Thyroid gland (tissue), 4 donors: ENCODE results near the gene ANKRD6.

Experiments used
- POLR2A ChIP-seq, 2 donors: fragments of 450-650 bp; IDR thresholded peaks; one replicate each; pipeline ENCODE4 v1.6.1; 2017; ENCODE audit warnings: antibody characterized with exemption in 2 of 2, mild to moderate bottlenecking in 2 of 2, moderate library complexity in 1 of 2
- TF ChIP-seq, protein P1 (sequence below), 6 experiments: fragments of 200-600 bp in 3 of 6; fragments of 450-650 bp in 3 of 6; sonication (generic) in 3 of 6; IDR thresholded peaks; one replicate each; pipeline ENCODE4 v1.5.1; 2016 to 2019; ENCODE audit warnings: antibody characterized with exemption in 6 of 6, mild to moderate bottlenecking in 2 of 6, inconsistent platforms in 1 of 6, moderate library complexity in 1 of 6

GRCh38 chr6:89503641-89504040, 70.7 kb downstream of the ANKRD6 start:
- TF ChIP-seq, protein P1, sequence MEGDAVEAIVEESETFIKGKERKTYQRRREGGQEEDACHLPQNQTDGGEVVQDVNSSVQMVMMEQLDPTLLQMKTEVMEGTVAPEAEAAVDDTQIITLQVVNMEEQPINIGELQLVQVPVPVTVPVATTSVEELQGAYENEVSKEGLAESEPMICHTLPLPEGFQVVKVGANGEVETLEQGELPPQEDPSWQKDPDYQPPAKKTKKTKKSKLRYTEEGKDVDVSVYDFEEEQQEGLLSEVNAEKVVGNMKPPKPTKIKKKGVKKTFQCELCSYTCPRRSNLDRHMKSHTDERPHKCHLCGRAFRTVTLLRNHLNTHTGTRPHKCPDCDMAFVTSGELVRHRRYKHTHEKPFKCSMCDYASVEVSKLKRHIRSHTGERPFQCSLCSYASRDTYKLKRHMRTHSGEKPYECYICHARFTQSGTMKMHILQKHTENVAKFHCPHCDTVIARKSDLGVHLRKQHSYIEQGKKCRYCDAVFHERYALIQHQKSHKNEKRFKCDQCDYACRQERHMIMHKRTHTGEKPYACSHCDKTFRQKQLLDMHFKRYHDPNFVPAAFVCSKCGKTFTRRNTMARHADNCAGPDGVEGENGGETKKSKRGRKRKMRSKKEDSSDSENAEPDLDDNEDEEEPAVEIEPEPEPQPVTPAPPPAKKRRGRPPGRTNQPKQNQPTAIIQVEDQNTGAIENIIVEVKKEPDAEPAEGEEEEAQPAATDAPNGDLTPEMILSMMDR (IDR thresholded peaks at IDR 0.05), result no peak
- no peak for TF ChIP-seq POLR2A (IDR thresholded peaks at IDR 0.05)
